AG09309 (cell line): Measurements from ENCODE around the gene RBMX.

ENCODE experiments used
- DNase-seq: peaks from one replicate; pipeline ENCODE4 v3.0.0-alpha.2; 2010; ENCODE audit warnings: low read depth
- H3K4me3 ChIP-seq: 2 replicates; pipeline ENCODE4 v1.5.1; 2011; ENCODE audit warnings: mild to moderate bottlenecking, low read depth, low read length, moderate library complexity; ENCODE audit not compliant: control insufficient read depth
- CTCF ChIP-seq: IDR thresholded peaks from 2 replicates; pipeline ENCODE4 v1.5.1; 2011; ENCODE audit warnings: mild to moderate bottlenecking, low read depth, low read length, inconsistent platforms; ENCODE audit not compliant: insufficient read depth, control insufficient read depth; ENCODE audit errors: missing control alignments

RBMX gene

GRCh38 chrX:136872091-136872700, 8.3 kb downstream of the RBMX start:
- H3K4me3 ChIP-seq = no peak overlapping the region
- no peak for TF ChIP-seq CTCF
- no peak for DNase-seq

- H3K4me3 ChIP-seq = no peak overlapping the region
- no peak for DNase-seq
- no peak for TF ChIP-seq CTCF
Measured at GRCh38 chrX:136870064-136870463, 10.5 kb downstream of the RBMX start.

- no peak overlapping the region for H3K4me3 ChIP-seq
- TF ChIP-seq CTCF = no peak
- DNase-seq = no peak
Measured at GRCh38 chrX:136868283-136869055, 12.1 kb downstream of the RBMX start.

- DNase-seq = no peak
- H3K4me3 ChIP-seq = no peak overlapping the region
- TF ChIP-seq CTCF = no peak
Measured at GRCh38 chrX:136867518-136867917, 13.0 kb downstream of the RBMX start.

- no peak overlapping the region for H3K4me3 ChIP-seq
- no peak for DNase-seq
- no peak for TF ChIP-seq CTCF
Measured at GRCh38 chrX:136867096-136867491, 13.4 kb downstream of the RBMX start.

- no peak for DNase-seq
- TF ChIP-seq CTCF = no peak
Measured at GRCh38 chrX:136866337-136867095, 14.0 kb downstream of the RBMX start.

More at GRCh38 chrX:136866337-136867095, 14.0 kb downstream of the RBMX start:
- no peak overlapping the region for H3K4me3 ChIP-seq
